NCI-H446 (cell line): ENCODE data around the gene RIOX2.
A peak's percentile ranks its signal among the peaks of the same experiment; 100 is the strongest.

Source experiments
- DNase-seq, 2 experiments: peaks; one replicate each; lab custom pipeline; 2025; lab: John Stamatoyannopoulos, UW

The RIOX2 gene

GRCh38 chr3:97954228-97954827, 17.9 kb downstream of the RIOX2 start:
- DNase-seq = no peak

- DNase-seq = no peak
Observed at GRCh38 chr3:97952872-97953271, 19.4 kb downstream of the RIOX2 start.

GRCh38 chr3:97952280-97952679, 20.0 kb downstream of the RIOX2 start:
- DNase-seq = no peak

- DNase-seq = no peak
Observed at GRCh38 chr3:97950360-97950759, 21.9 kb downstream of the RIOX2 start.

GRCh38 chr3:97949743-97950142, 22.5 kb downstream of the RIOX2 start:
- peak in 1 of 2 experiments; percentile 58 for DNase-seq

GRCh38 chr3:97949110-97949485, 23.1 kb downstream of the RIOX2 start:
- peak; percentile 30 to 68 for DNase-seq

- no peak for DNase-seq
Observed at GRCh38 chr3:97948351-97949109, 23.7 kb downstream of the RIOX2 start.

GRCh38 chr3:97942801-97943546, 29.3 kb downstream of the RIOX2 start:
- DNase-seq = no peak

- DNase-seq = no peak
Observed at GRCh38 chr3:97940034-97940433, 32.2 kb downstream of the RIOX2 start.

- DNase-seq = no peak
Observed at GRCh38 chr3:97939401-97939800, 32.8 kb downstream of the RIOX2 start.

- DNase-seq = no peak
Observed at GRCh38 chr3:97938444-97938843, 33.8 kb downstream of the RIOX2 start.

GRCh38 chr3:97937205-97937604, 35.0 kb downstream of the RIOX2 start:
- DNase-seq = no peak

GRCh38 chr3:97935842-97936241, 36.4 kb downstream of the RIOX2 start:
- no peak for DNase-seq

- DNase-seq = no peak
Observed at GRCh38 chr3:97934980-97935695, 37.1 kb downstream of the RIOX2 start.

GRCh38 chr3:97932387-97932801, 39.8 kb downstream of the RIOX2 start:
- DNase-seq = no peak

GRCh38 chr3:97931218-97931617, 41.0 kb downstream of the RIOX2 start:
- no peak for DNase-seq

- peak in 1 of 2 experiments; percentile 40 for DNase-seq
Observed at GRCh38 chr3:97930018-97930417, 42.2 kb downstream of the RIOX2 start.

GRCh38 chr3:97928986-97929385, 43.2 kb downstream of the RIOX2 start:
- DNase-seq = no peak

GRCh38 chr3:97927704-97928103, 44.5 kb downstream of the RIOX2 start:
- DNase-seq = no peak

- no peak for DNase-seq
Observed at GRCh38 chr3:97917813-97918536, 54.3 kb downstream of the RIOX2 start.

- no peak for DNase-seq
Observed at GRCh38 chr3:97916576-97916975, 55.7 kb downstream of the RIOX2 start.

- DNase-seq = no peak
Observed at GRCh38 chr3:97914388-97914787, 57.8 kb downstream of the RIOX2 start.
